HL-60 (cell line): Measurements from ENCODE around the gene HAVCR2.

Source experiments
- CTCF ChIP-seq: IDR thresholded peaks from one replicate; pipeline ENCODE4 v1.5.1; 2011; ENCODE audit warnings: low read length, control low read depth, inconsistent platforms; ENCODE audit not compliant: insufficient read depth
- POLR2AphosphoS5 ChIP-seq: IDR thresholded peaks from 2 replicates; pipeline ENCODE4 v1.6.1; 2012; ENCODE audit warnings: low read depth
- REST ChIP-seq: IDR thresholded peaks from 2 replicates; pipeline ENCODE4 v1.6.1; 2012; ENCODE audit warnings: low read depth; ENCODE audit not compliant: insufficient replicate concordance

GRCh38 chr5:157085930-157086329, 22.9 kb downstream of the HAVCR2 start:
- TF ChIP-seq CTCF, result no peak
- no peak for TF ChIP-seq POLR2AphosphoS5
- no peak for TF ChIP-seq REST
